Stimulated activated CD4-positive, alpha-beta T cell treated with anti-CD3 and anti-CD28 coated beads, TNF-alpha, amount 100 ng/mL, for 24 hours (primary cell): ENCODE results near the gene CENPV.
"Not testable (repeated sequence)": the region's sequence is repeated elsewhere in the genome, so short reads cannot be mapped to it uniquely, and the experiment has no call there.

Source experiments
- DNase-seq, 3 experiments: peaks; one replicate each; pipeline ENCODE4 v3.0.0-alpha.2; 2020; ENCODE audit warnings: low read depth in 3 of 3

The CENPV gene

DNA sequence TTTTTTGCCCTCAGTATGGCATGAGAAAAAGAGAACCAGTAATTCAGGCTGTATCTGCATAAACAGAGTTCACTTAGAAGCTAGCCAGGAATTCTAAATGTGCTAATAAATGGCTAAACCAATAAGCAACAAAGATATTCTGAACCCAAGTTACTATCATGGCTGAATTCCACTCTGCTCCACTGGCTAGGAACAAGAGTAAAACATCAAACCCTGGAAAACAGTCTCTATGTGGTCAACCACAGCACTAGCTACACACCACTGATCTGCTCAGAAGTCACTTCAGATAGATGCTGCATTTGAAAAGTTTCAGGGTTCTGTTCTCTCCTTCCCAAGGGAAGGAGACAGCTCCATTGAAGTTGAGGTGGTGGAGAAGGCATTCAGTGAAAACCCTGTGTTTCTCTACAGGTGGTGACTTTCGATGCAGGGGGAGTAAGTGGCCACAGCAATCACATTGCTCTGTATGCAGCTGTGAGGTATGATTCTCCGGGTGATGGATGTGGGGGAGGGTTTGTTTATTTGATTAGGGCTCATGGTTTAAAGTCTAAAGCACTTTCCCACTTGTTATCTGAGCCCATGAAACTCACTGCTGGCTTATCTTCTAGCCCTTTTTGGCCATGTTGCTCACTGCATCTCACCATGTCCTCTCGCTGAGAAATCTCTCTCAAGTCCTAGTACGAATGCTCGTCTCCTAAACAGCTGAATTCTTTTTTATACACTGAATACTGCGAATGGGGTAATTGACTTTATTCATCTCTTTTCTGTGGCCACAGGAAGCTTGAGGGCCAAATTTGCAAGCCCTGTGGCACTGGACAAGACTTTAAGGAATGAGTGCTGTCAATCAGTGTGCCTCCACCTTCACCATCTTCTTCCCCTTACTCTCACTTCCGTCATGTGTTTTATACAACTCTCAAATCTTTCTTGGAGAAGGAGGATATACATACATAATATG lies 39.9 kb downstream of the CENPV start:
- no peak for DNase-seq

DNA sequence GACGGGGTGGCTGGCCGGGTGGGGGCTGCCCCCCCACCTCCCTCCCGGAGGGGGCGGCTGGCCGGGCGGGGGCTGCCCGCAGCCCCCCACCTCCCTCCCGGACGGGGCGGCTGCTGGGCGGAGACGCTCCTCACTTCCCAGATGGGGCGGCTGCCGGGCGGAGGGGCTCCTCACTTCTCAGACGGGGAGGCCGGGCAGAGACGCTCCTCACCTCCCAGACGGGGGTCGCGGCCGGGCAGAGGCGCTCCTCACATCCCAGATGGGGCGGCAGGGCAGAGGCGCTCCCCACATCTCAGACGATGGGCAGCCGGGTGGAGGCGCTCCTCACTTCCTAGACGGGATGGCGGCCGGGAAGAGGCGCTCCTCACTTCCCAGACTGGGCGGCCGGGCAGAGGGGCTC lies 41.2 kb downstream of the CENPV start:
- DNase-seq = not testable (repeated sequence)

DNA sequence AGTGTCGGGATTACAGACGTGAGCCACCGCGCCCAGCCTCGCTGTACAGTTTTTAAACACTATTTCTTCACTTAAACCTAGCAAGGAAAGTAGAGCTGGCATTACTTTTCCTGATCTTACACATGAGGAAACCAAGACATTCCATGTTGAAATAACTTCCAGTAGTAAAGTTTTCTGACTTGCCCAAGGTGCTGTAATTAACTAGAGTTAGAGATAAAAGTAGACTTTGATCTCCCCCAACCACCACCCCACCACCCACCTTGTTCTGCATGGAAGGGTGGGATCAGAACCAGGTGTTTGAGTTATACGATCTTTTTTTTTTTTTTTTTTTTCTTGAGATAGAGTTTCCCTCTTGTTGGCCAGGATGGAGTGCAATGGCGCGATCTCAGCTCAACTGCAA lies 47.1 kb downstream of the CENPV start:
- no peak for DNase-seq

DNA sequence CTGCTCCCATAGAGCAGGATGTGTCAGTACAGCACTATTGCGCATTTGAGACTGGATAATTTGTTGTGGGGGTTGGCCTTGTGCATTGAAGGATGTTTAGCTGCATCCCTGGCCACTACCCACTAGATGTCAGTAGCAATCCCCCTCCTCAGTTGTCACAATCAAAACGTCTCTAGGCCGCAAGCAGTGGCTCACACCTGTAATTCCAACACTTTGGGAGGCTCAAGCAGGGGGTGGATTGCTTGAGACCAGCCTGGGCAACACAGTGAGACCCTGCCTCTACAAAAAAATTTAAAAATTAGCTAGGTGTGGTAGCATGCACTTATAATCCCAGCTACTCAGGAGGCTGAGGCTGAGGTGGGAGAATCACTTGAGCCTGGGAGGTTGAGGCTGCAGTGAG lies 48.4 kb downstream of the CENPV start:
- no peak for DNase-seq

DNA sequence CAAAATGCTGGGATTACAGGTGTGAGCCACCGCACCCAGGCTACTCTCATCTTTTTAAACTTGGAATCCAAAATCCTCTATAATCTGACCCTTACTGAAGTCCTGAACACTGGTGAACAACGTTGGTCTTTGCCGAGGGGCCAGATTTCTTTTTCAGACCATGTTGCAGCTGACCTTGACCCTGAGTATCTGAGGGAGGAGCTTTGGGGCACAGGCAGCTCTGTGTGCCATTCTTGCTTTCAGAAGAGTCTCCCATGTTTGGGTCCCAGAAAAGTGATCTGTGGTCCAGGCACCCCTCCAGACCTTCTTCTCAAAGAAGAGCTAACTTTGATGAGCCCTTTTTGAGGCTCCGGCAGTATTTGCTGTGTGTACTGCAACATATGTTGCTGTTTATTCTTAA lies 50.4 kb downstream of the CENPV start:
- DNase-seq = no peak

DNA sequence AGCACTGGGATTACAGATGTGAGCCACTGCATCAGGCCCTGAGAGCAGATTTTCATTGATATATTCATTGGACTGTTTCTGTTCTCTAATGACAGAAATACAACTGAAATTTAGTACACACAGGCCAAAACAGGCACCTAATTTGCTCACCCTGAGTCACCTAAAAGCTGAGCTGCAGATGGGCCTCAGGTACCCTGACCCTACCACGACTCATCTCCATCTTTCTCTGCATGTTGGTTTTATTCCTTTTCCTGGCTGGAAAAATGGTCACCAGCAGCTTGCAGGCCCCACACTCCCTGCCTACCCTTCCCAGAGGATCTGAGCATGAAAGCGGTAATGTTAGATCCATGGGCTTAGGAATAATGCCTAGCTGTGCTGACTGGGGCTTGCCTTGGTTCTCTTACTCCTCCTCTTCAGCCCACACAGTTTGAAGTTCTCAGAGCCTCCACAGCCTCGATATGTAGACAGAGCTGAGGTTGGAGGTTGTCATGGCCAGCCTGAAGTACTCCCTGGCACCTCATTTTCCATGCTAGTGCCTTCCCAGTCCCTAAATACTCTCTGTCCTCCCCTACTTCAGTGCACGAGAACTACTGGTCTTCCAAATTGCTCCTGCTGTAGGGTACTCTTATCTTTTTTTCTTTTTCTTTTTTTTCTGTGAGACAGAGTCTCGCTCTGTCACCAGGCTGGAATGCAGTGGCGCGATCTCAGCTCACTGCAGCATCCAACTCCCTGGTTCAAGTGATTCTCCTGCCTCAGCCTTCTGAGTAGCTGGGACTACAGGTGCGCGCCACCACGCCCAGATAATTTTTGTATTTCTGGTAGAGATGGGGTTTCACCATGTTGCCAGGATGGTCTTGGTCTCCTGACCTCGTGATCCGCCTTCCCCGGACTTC lies 51.1 kb downstream of the CENPV start:
- no peak for DNase-seq

DNA sequence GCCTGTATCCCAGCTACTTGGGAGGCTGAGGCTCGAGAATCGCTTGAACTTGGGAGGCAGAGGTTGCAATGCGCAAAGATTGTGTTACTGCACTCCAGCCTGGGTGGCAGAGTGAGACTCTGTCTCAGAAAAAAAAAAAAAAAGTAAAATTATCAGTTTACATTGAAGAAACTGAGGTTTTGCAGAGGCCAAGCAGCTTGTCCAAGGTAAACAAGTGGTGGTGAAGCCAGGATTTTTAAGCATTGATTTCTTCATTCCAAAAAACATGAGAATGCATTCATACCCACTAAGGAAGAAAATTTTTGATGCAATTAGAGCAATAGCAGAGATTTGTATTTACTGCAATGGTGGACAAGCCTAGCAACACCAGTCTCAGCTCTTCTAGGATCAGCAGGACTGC lies 52.7 kb downstream of the CENPV start:
- DNase-seq = no peak

DNA sequence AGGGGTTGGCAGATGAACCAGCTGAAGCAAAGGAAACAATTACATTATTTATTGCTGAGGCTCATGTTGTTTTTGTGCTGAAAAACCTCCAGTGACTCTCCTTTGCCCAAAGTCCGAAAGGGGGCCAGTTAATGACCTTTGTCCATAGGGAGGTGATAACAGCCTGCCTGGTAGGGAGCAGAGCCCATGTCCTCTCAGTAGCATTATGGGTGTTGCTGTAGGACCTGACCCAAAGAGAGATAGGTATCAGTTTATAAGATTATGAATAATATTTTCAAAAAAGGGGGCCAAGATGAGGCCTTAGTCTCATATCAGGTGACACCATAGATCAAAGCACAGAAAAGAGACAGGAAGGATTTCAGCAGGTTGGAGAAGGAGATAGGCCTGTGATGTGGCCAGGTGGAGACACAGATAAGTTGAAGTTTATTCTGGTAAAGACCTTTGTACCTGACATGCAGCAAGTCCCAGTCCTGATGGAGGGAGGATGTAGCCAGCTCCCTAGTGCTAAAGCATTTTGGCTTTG lies 55.1 kb downstream of the CENPV start:
- DNase-seq = no peak

DNA sequence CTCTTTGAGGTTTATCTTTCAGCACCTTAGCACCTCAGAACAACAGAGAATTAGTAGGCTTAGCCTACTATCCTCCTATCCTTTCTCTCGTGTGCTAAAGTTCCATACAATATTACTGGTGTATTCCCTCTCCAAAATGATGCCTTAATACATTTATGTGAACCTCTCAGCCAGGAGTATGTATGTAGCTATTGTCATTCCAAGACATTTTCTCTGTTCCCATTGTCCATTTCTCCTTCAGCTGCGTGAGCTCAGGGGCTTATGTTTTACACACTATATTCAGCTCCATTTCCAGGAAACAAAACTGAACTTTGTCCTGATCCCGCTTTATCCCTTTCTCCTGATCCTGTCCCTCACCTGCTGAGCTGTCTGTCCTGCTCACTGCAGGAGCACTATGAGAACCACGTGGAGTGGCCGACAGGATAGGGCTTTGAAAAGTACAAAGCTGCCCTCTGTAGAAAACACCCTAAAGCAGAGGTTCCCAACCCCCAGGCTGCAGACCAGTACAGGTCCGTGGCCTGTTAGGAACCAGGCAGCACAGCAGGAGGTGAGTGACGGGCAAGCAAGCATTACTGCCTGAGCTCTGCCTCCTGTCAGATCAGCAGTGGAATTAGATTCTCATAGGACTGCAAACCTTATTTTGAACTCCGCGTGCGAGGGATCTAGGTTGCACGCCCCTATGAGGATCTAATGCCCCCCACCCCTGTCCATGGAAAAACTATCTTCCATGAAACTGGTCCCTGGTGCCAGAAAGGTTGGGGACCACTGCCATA lies 55.7 kb downstream of the CENPV start:
- DNase-seq = no peak

DNA sequence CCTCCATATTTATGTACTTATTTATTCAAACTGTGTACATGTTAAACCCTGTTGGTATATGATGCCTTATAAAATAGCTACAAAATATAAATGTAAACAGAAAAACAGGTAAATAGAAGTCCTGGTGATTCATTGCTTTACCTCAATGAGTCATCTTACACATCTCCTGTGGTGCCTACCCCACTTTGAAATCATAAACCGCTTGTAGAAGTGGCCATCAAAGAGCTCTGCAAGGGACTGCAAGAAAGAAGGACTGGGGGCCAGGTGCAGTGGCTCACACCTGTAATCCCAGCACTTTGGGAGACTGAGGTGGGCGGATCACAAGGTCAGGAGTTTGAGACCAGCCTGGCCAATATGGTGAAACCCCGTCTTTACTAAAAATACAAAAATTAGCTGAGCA lies 57.2 kb downstream of the CENPV start:
- DNase-seq = not testable (repeated sequence)

DNA sequence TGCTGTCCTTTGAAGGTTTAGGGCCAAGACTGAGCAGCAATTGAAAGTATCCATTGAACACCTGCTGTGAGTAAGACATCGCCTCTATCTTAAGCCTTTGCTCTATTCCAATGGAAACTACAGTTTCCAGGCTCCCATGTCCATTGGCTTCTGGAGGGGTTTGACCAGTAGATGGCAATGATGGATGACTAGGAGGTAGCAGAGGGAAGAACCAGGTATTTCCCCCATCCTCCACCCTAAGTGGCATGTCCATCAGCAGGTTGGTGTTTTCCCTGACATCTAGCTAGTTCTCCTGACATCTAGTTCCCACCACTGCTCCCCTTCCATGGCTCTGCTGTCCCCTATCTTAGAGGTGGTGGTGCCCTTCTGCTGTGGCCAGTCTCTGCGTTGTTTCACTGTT lies 58.7 kb downstream of the CENPV start:
- no peak for DNase-seq

DNA sequence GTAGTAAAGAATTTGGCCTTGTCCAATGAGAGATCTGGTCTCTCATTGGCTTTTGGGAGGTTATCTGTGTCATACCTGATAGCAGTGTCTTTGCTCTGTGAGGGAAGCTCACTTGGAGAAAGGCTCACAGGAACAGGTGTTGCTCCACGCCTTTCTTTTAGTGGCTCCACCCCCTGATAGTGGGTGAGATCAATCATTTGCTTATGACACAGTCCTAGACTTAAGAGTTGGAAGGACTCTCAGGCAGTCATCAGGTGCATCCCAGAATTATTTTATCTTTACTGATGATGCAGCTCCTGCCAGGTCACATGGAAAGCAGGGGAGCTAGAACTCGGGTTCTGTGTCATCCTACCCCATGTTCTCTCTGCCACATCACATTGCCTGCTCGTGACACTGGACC lies 59.3 kb downstream of the CENPV start:
- no peak for DNase-seq
